HG02588 (cell line): Measurements from ENCODE around the gene MPO.

Experiments
- ATAC-seq: cut with Tn5 transposase; IDR thresholded peaks from one replicate; pipeline ENCODE4 v1.9.1; 2021; ENCODE audit warnings: mild to moderate bottlenecking, moderate library complexity; ENCODE audit not compliant: unreplicated experiment

The MPO gene

GRCh38 chr17:58307468-58308172 lies 26.9 kb upstream of the MPO start:
- ATAC-seq, result no peak

- no peak for ATAC-seq
These were observed 25.6 kb upstream of the MPO start for GRCh38 chr17:58306131-58306951.

- no peak for ATAC-seq
These were observed 24.9 kb upstream of the MPO start for GRCh38 chr17:58305626-58306025.

- no peak for ATAC-seq
These were observed 24.2 kb upstream of the MPO start for GRCh38 chr17:58304750-58305486.

GRCh38 chr17:58303971-58304749 lies 23.4 kb upstream of the MPO start:
- peak; percentile 60 for ATAC-seq

GRCh38 chr17:58302919-58303585 lies 22.3 kb upstream of the MPO start:
- ATAC-seq, result no peak

- ATAC-seq, result no peak
These were observed 21.6 kb upstream of the MPO start for GRCh38 chr17:58302171-58302918.

- no peak for ATAC-seq
These were observed 20.9 kb upstream of the MPO start for GRCh38 chr17:58301504-58302150.

GRCh38 chr17:58300336-58300735 lies 19.6 kb upstream of the MPO start:
- no peak for ATAC-seq

GRCh38 chr17:58294034-58294433 lies 13.3 kb upstream of the MPO start:
- no peak for ATAC-seq

GRCh38 chr17:58291246-58291645 lies 10.5 kb upstream of the MPO start:
- ATAC-seq, result no peak

GRCh38 chr17:58289869-58290268 lies 9.1 kb upstream of the MPO start:
- no peak for ATAC-seq

GRCh38 chr17:58285422-58285810 lies 4.7 kb upstream of the MPO start:
- no peak for ATAC-seq

- no peak for ATAC-seq
These were observed 4.1 kb upstream of the MPO start for GRCh38 chr17:58284613-58285421.

GRCh38 chr17:58283674-58284612 lies 3.2 kb upstream of the MPO start:
- no peak for ATAC-seq

- no peak for ATAC-seq
These were observed 1.7 kb upstream of the MPO start for GRCh38 chr17:58282442-58282841.

GRCh38 chr17:58281511-58282011 lies 826 bp upstream of the MPO start:
- no peak for ATAC-seq
